HepG2 (cell line): Measurements from ENCODE around the gene IL1R1. TPM values are rescaled to one million over a fixed set of nuclear protein-coding genes. Genes with fewer than 3 reads are reported as not detected.

Experiments used
- ATAC-seq: fragments of 200-7000 bp; cut with Tn5 transposase; 3 replicates; pipeline ENCODE4 v1.9.1; 2020; ENCODE audit warnings: mild to moderate bottlenecking, moderate library complexity
- BruUV-seq: library from RNA; stranded (reverse); fragments of 400-500 nt; replicated peaks from 2 replicates; lab custom pipeline; 2021; lab: Mats Ljungman, UMichigan
- CTCF ChIA-PET: fragments of 300-600 bp; formaldehyde crosslinking; extraction: SDS; loops from one replicate; lab custom pipeline; 2021; ENCODE audit warnings: low total read pairs, inconsistent platforms, low intra/inter-chr PET ratio; lab: Yijun Ruan, JAX
- POLR2A ChIA-PET: fragments of 350-600 bp; sonication (Branson Sonifier 250); formaldehyde crosslinking; loops from one replicate; lab custom pipeline; 2020; ENCODE audit warnings: antibody characterized with exemption, inconsistent platforms; lab: Yijun Ruan, JAX
- DNase-seq: peaks from one replicate; pipeline ENCODE4 v3.0.0-alpha.2; 2015; ENCODE audit warnings: low spot score
- FAIRE-seq: peaks from 3 replicates; lab custom pipeline; 2011; peaks lifted over from hg19 to GRCh38; lab: Jason Lieb, UNC
- H2AFZ ChIP-seq: one replicate; pipeline ENCODE4 v1.6.1; 2011; ENCODE audit warnings: low read length, inconsistent platforms
- H3K27ac ChIP-seq: fragments of 300-600 bp; 3 replicates; pipeline ENCODE4 v1.8.0; 2011; ENCODE audit warnings: mixed run types, mild to moderate bottlenecking, mixed read lengths, low read length, inconsistent platforms; ENCODE audit not compliant: insufficient read depth; ENCODE audit errors: extremely low read length
- H3K27me3 ChIP-seq, 2 experiments: fragments of 200-600 bp in 1 of 2; 2 replicates in 1 of 2; 3 replicates in 1 of 2; pipeline versions ENCODE4 v1.6.0 to v1.8.0; 2011; ENCODE audit warnings: low read length in 2 of 2, mild to moderate bottlenecking in 2 of 2, moderate library complexity in 2 of 2, inconsistent platforms in 1 of 2; ENCODE audit not compliant: insufficient read depth in 2 of 2, control insufficient read depth in 1 of 2
- H3K36me3 ChIP-seq, 2 experiments: fragments of 200-600 bp in 1 of 2; replicated peaks in 1 of 2; 2 replicates in 1 of 2; 3 replicates in 1 of 2; pipeline versions ENCODE4 v1.5.1 to v1.8.0; 2011; ENCODE audit warnings: low read length in 2 of 2, inconsistent platforms in 1 of 2; ENCODE audit not compliant: insufficient read depth in 2 of 2, control insufficient read depth in 1 of 2
- H3K4me1 ChIP-seq: 2 replicates; pipeline ENCODE4 v1.5.1; 2012; ENCODE audit warnings: low read length, inconsistent platforms; ENCODE audit not compliant: insufficient read depth
- H3K4me2 ChIP-seq: 2 replicates; pipeline ENCODE4 v1.6.0; 2011; ENCODE audit warnings: low read depth, low read length, inconsistent platforms
- H3K4me3 ChIP-seq, 3 experiments: fragments of 200-600 bp in 1 of 3; sonication (generic), shearing (Covaris generic) in 1 of 3; replicated peaks in 1 of 3; 2 replicates each; pipeline ENCODE4 v1.5.1; 2011 to 2016; ENCODE audit warnings: low read length in 3 of 3, inconsistent platforms in 2 of 3, low read depth in 2 of 3, mild to moderate bottlenecking in 2 of 3, control low read depth in 1 of 3, mixed read lengths in 1 of 3; ENCODE audit not compliant: insufficient read depth in 1 of 3
- H3K79me2 ChIP-seq: one replicate; pipeline ENCODE4 v1.6.1; 2011; ENCODE audit warnings: low read length, inconsistent platforms; ENCODE audit not compliant: insufficient read depth
- H3K9ac ChIP-seq: 2 replicates; pipeline ENCODE4 v1.6.0; 2011; ENCODE audit warnings: mild to moderate bottlenecking, low read depth, low read length, inconsistent platforms; ENCODE audit not compliant: insufficient read depth
- H3K9me3 ChIP-seq: 2 replicates; pipeline ENCODE4 v1.5.1; 2012; ENCODE audit warnings: mild to moderate bottlenecking, low read length
- H4K20me1 ChIP-seq: 2 replicates; pipeline ENCODE4 v1.6.0; 2011; ENCODE audit warnings: inconsistent platforms, mild to moderate bottlenecking, low read length, moderate library complexity; ENCODE audit not compliant: insufficient read depth
- CEBPB ChIP-seq: IDR thresholded peaks from 2 replicates; pipeline ENCODE4 v1.6.1; 2011; ENCODE audit warnings: low read depth, low read length, improper control_type of control experiment, borderline replicate concordance
- FOXO1 ChIP-seq: sonication (generic); formaldehyde crosslinking; IDR thresholded peaks from 2 replicates; pipeline ENCODE4 v1.4.0; 2020; ENCODE audit warnings: missing genetic modification reagents
- HMG20A ChIP-seq: IDR thresholded peaks from 2 replicates; pipeline ENCODE4 v1.6.1; 2016; ENCODE audit warnings: borderline replicate concordance
- HNF4A ChIP-seq: sonication (generic); formaldehyde crosslinking; IDR thresholded peaks from 2 replicates; pipeline ENCODE4 v1.4.0; 2020; ENCODE audit warnings: missing genetic modification reagents
- MED1 ChIP-seq: sonication (generic); formaldehyde crosslinking; IDR thresholded peaks from 2 replicates; pipeline ENCODE4 v1.4.0; 2020; ENCODE audit warnings: missing genetic modification reagents
- NCOA2 ChIP-seq: sonication (generic); formaldehyde crosslinking; IDR thresholded peaks from 2 replicates; pipeline ENCODE4 v1.8.0; 2022; ENCODE audit warnings: inconsistent platforms
- RARG ChIP-seq: sonication (generic); formaldehyde crosslinking; IDR thresholded peaks from 2 replicates; pipeline ENCODE4 v1.4.0; 2020; ENCODE audit warnings: low read depth, mild to moderate bottlenecking, missing genetic modification reagents
- RXRB ChIP-seq: IDR thresholded peaks from 2 replicates; pipeline ENCODE4 v1.6.1; 2016; ENCODE audit warnings: borderline replicate concordance, missing genetic modification reagents, missing compliant biosample characterization
- SAP130 ChIP-seq: IDR thresholded peaks from 2 replicates; pipeline ENCODE4 v1.6.1; 2016; ENCODE audit warnings: low read depth
- ZMYM3 ChIP-seq: sonication (generic); formaldehyde crosslinking; IDR thresholded peaks from 2 replicates; pipeline ENCODE4 v1.5.1; 2020; ENCODE audit warnings: mild to moderate bottlenecking, missing genetic modification reagents
- ZNF121 ChIP-seq: sonication (generic); formaldehyde crosslinking; IDR thresholded peaks from 2 replicates; pipeline ENCODE4 v1.5.0; 2020; ENCODE audit warnings: mild to moderate bottlenecking, missing genetic modification reagents
- ZNF598 ChIP-seq: sonication (generic); formaldehyde crosslinking; IDR thresholded peaks from 2 replicates; pipeline ENCODE4 v1.5.1; 2020; ENCODE audit warnings: mild to moderate bottlenecking, missing genetic modification reagents, borderline replicate concordance
- ZNF850 ChIP-seq: sonication (generic); formaldehyde crosslinking; conservative IDR thresholded peaks from 2 replicates; pipeline ENCODE4 v1.9.0; 2021; ENCODE audit warnings: mild to moderate bottlenecking, missing genetic modification reagents
- WGBS: methylation state at CpG from one replicate; pipeline ENCODE4 v1.1.6; 2017; ENCODE audit warnings: low lambda C conversion rate; 5-methylcytosine and 5-hydroxymethylcytosine counted together
- in situ Hi-C: cut with HindIII; loops from 2 replicates; pipeline ENCODE4 v1.10.0; 2017; ENCODE audit warnings: low pct_unique_long_range_greater_than_20kb; ENCODE audit not compliant: extremely low pct_ligation_motif_present
- intact Hi-C: fragments of 100-400 bp; cut with micrococcal nuclease; formaldehyde crosslinking; loops from one replicate; pipeline ENCODE4 v1.10.0; 2022; ENCODE audit not compliant: unreplicated experiment
- polyA plus RNA-seq, 8 experiments: library from polyadenylated mRNA; depleted of rRNA in 3 of 8; stranded (reverse) in 7 of 8; unstranded in 1 of 8; fragments of >200 nt; fragmentation: Illumina TruSeq in 4 of 8; extraction: Trizol in 4 of 8; gene quantifications; 2 replicates each; pipeline versions ENCODE4 v1.2.1 to v1.2.3, GENCODE V29; 2011 to 2016; ENCODE audit warnings: low read depth in 4 of 8, missing spikeins in 1 of 8, mixed read lengths in 1 of 8; ENCODE audit not compliant: insufficient read depth in 1 of 8
- total RNA-seq, 5 experiments: library from RNA; depleted of rRNA; stranded (reverse); fragments of >200 nt; fragmentation: Illumina TruSeq; extraction: Trizol; gene quantifications; 2 replicates each; pipeline ENCODE4 v1.2.3, GENCODE V29; 2016; ENCODE audit warnings: low read depth in 1 of 5
- TF ChIP-seq, protein P1 (sequence below): sonication (generic); formaldehyde crosslinking; IDR thresholded peaks from 2 replicates; pipeline ENCODE4 v1.4.0; 2020; ENCODE audit warnings: missing genetic modification reagents, borderline replicate concordance
- TF ChIP-seq, protein P2 (sequence below): sonication (generic); formaldehyde crosslinking; IDR thresholded peaks from 2 replicates; pipeline ENCODE4 v1.4.0; 2020; ENCODE audit warnings: missing genetic modification reagents, borderline replicate concordance
- TF ChIP-seq, protein P3 (sequence below): sonication (generic); formaldehyde crosslinking; IDR thresholded peaks from 2 replicates; pipeline ENCODE4 v1.4.0; 2020; ENCODE audit warnings: missing genetic modification reagents, mild to moderate bottlenecking, borderline replicate concordance
- TF ChIP-seq, protein P4 (sequence below): sonication (generic); formaldehyde crosslinking; conservative IDR thresholded peaks from 2 replicates; pipeline ENCODE4 v1.8.0; 2022; ENCODE audit warnings: mild to moderate bottlenecking, moderate library complexity, missing genetic modification reagents

IL1R1 gene
- total and polyA plus RNA-seq, 2 of the 13 experiments (the other 11 are each of a cell fraction or from before 2014, with no cell fraction given), result 38.0 to 93.1 TPM

DNA sequence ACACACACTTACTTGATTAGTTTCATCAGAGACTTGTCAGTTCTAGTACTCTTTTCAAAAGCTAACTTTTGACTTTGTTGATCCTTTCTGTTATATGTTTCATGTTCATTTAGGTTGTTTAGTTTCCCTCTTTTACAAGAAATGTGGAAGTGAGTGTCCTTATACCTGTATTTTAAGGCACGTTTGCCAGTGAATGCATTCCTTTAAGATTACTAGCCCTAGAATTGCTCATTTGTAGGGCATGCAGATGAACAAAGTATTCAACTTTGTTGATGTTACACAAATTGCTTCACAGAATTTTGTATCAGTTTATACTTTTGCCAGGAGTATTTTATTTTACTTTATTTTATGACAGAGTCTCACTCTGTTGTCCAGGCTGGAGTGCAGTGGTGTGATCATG, 50.5 kb downstream of the IL1R1 start (continued):
- TF ChIP-seq, protein P1, sequence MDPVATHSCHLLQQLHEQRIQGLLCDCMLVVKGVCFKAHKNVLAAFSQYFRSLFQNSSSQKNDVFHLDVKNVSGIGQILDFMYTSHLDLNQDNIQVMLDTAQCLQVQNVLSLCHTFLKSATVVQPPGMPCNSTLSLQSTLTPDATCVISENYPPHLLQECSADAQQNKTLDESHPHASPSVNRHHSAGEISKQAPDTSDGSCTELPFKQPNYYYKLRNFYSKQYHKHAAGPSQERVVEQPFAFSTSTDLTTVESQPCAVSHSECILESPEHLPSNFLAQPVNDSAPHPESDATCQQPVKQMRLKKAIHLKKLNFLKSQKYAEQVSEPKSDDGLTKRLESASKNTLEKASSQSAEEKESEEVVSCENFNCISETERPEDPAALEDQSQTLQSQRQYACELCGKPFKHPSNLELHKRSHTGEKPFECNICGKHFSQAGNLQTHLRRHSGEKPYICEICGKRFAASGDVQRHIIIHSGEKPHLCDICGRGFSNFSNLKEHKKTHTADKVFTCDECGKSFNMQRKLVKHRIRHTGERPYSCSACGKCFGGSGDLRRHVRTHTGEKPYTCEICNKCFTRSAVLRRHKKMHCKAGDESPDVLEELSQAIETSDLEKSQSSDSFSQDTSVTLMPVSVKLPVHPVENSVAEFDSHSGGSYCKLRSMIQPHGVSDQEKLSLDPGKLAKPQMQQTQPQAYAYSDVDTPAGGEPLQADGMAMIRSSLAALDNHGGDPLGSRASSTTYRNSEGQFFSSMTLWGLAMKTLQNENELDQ, result no peak
- no peak for TF ChIP-seq RARG (CRISPR knock-in tag)

DNA sequence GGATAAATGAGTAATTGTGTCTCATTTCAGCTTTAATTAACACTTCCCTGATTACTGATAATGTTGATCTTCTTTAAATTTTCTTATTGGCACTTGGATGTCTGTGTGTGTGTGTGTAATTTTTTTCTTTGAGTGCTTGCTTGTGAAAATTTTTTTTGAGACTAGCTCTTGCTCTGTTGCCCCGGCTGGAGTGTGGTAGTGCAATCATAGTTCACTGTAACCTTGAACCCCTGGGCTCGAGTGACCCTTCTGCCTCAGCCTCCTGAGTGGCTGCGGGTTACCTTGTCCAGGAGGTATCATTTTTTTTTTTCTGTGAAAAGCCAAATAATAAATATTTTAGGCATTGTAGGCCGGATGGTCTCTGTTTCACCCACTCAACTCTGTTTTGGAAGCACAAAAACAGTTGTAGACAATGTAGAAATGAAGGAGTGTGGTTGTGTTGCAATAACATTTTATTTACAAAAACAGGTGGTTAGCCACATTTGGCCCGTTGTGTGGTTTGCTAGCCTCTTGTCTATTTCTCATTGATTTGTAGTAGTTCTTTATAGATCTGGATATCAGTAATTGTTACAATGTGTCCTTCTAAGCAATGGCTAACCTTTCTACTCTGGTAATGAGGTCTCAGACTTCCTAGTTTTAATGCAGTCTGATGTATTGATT, 52.2 kb downstream of the IL1R1 start:
- H3K27ac ChIP-seq, result no peak overlapping the region
- H3K4me1 ChIP-seq, result peaks cover 26% of the 10 kb centered on the region
- H3K36me3 ChIP-seq, result no peaks in the 10 kb centered on the region
- H3K4me3 ChIP-seq, result no peak overlapping the region
- no peaks in the 10 kb centered on the region for H3K79me2 ChIP-seq
- in situ Hi-C loops (no loop called here), intact Hi-C loops (no loop called here)
- peak; percentile 30 for DNase-seq
- no peak overlapping the region for H2AFZ ChIP-seq
- ChIA-PET POLR2A (no interaction called here), CTCF (no interaction called here)
- 2% methylated on average over 5 of the region's 5 CpGs for WGBS
- no peaks in the 10 kb centered on the region for H4K20me1 ChIP-seq
- BruUV-seq, result no TSS peak
- H3K9ac ChIP-seq, result no peak overlapping the region
- H3K27me3 ChIP-seq, result no peaks in the 10 kb centered on the region; a peak in 1 of 5 replicates
- FAIRE-seq, result peak; percentile 34
- peak; percentile 60 for ATAC-seq
- H3K4me2 ChIP-seq, result peak overlapping the region; percentile 35
- H3K9me3 ChIP-seq, result no peaks in the 10 kb centered on the region
- TF ChIP-seq ZNF850 (no peak), HMG20A (CRISPR knock-in tag) (peak; percentile 61; the same call in 1 of the 2 replicates), MED1 (peak; percentile 28; the same call in 1 of the 2 replicates), RXRB (CRISPR knock-in tag) (peak; percentile 79), CEBPB (peak; percentile 59), ZNF121 (CRISPR knock-in tag) (peak; percentile 96), HNF4A (CRISPR knock-in tag) (peak; percentile 65), SAP130 (peak; percentile 31; the same call in 1 of the 2 replicates), FOXO1 (CRISPR knock-in tag) (no peak), ZMYM3 (CRISPR knock-in tag) (0 out of 2 replicates have a peak, but pooled peaks have one; percentile 30), ZNF598 (CRISPR knock-in tag) (no peak), NCOA2 (CRISPR knock-in tag) (peak; percentile 41; the same call in 1 of the 2 replicates)
- TF ChIP-seq, protein P2, sequence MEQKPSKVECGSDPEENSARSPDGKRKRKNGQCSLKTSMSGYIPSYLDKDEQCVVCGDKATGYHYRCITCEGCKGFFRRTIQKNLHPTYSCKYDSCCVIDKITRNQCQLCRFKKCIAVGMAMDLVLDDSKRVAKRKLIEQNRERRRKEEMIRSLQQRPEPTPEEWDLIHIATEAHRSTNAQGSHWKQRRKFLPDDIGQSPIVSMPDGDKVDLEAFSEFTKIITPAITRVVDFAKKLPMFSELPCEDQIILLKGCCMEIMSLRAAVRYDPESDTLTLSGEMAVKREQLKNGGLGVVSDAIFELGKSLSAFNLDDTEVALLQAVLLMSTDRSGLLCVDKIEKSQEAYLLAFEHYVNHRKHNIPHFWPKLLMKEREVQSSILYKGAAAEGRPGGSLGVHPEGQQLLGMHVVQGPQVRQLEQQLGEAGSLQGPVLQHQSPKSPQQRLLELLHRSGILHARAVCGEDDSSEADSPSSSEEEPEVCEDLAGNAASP (CRISPR knock-in tag), result 0 out of 2 replicates have a peak, but pooled peaks have one; percentile 66
- TF ChIP-seq, protein P3, sequence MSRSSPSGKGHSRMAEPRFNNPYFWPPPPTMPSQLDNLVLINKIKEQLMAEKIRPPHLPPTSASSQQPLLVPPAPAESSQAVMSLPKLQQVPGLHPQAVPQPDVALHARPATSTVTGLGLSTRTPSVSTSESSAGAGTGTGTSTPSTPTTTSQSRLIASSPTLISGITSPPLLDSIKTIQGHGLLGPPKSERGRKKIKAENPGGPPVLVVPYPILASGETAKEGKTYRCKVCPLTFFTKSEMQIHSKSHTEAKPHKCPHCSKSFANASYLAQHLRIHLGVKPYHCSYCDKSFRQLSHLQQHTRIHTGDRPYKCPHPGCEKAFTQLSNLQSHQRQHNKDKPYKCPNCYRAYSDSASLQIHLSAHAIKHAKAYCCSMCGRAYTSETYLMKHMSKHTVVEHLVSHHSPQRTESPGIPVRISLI, result peak; percentile 84
- TF ChIP-seq, protein P4, sequence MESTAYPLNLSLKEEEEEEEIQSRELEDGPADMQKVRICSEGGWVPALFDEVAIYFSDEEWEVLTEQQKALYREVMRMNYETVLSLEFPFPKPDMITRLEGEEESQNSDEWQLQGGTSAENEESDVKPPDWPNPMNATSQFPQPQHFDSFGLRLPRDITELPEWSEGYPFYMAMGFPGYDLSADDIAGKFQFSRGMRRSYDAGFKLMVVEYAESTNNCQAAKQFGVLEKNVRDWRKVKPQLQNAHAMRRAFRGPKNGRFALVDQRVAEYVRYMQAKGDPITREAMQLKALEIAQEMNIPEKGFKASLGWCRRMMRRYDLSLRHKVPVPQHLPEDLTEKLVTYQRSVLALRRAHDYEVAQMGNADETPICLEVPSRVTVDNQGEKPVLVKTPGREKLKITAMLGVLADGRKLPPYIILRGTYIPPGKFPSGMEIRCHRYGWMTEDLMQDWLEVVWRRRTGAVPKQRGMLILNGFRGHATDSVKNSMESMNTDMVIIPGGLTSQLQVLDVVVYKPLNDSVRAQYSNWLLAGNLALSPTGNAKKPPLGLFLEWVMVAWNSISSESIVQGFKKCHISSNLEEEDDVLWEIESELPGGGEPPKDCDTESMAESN (CRISPR knock-in tag), result no peak
